GM12892 (cell line): ENCODE measurements around the gene ACADVL.
"Not testable (repeated sequence)": the region's sequence is repeated elsewhere in the genome, so short reads cannot be mapped to it uniquely, and the experiment has no call there.

ENCODE experiments used
- POLR2A ChIP-seq: IDR thresholded peaks from 2 replicates; pipeline ENCODE4 v1.6.1; 2011; ENCODE audit warnings: low read depth, low read length, control low read depth
- TAF1 ChIP-seq: IDR thresholded peaks from 2 replicates; pipeline ENCODE4 v1.6.1; 2011; ENCODE audit warnings: low read depth, mild to moderate bottlenecking, control low read depth, low read length, borderline replicate concordance

GRCh38 chr17:7182101-7182500 lies 37.6 kb upstream of the ACADVL start:
- TF ChIP-seq TAF1, POLR2A: not testable (repeated sequence)
